ELR (cell line): ENCODE data around the gene DXO.
A peak's percentile ranks its signal among the peaks of the same experiment; 100 is the strongest.
"Not testable (repeated sequence)": the region's sequence is repeated elsewhere in the genome, so short reads cannot be mapped to it uniquely, and the experiment has no call there.

Source experiments
- DNase-seq: peaks from one replicate; pipeline ENCODE4 v3.0.0-alpha.2; 2015; ENCODE audit warnings: low read depth

DXO gene

DNA sequence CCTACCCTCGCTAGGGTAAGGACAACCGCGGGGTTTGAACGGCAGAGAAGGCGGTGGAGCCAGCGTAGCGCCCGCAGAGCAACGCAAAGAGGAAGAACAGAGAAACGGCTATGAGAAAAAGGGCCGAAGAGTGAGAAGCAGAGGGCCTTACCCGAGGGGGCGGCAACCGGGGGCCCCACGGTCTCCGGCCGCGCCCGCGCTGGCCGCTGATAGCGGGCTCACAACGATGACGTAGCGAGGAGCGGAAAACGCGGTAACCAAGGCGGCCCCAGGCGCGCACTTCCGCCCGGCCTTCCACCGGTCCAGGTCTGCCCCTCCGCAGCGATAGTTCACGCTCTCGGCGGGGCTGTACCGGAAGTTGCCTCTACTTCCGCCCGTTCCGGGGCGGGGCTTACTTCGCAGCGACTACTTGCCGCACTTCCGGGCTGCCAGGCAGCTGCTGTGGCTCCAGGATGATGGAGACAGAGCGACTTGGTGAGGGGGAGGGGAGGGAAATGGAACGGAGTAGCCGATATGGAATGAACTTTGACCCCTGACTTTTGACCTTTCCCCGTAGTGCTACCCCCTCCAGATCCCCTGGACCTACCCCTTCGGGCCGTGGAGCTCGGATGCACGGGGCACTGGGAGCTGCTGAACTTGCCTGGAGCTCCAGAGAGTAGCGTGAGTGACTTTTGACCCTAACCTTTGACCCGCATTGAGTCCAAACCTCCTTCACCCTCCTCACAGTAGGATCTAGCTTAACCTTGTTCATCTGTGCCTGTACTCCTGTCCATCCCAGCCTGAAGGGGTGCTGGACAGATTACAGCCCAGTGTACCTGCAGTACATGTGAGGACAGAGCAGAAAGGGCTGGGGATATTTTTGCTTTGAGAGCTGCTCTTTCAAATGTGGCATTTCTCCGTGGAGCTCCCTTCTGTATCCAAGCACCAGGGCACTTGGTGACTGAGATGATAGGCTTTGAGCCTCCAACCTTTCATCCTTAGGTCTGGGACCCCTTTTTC, 12.9 kb downstream of the DXO start, which contains the start of the genes NELFE and SKIC2:
NELFE (minus strand) TSS at position 231 of the 999 bp plus-strand sequence. CDS start 525 bp downstream, outside the sequence.
SKIC2 (plus strand) TSS at position 435 of the 999 bp plus-strand sequence; CDS start at position 453, 18 bp downstream.
- peak; percentile 99 for DNase-seq

DNA sequence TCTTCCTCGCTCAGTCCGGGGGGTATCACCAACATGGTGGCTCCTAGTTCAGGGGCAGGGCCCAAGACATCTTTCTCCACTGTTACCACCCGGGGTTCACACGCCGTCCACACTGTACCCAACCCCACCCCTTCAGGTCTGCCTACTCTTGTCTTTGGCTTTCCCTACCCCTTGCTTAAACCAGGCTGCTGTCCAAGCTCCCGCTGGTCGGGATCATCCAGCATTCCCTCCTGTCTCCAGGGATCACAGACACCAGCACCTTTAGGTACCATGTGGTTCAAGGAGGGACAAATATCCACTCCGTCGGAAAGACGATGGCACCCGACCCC, 13.6 kb downstream of the DXO start:
- DNase-seq: peak; percentile 30

DNA sequence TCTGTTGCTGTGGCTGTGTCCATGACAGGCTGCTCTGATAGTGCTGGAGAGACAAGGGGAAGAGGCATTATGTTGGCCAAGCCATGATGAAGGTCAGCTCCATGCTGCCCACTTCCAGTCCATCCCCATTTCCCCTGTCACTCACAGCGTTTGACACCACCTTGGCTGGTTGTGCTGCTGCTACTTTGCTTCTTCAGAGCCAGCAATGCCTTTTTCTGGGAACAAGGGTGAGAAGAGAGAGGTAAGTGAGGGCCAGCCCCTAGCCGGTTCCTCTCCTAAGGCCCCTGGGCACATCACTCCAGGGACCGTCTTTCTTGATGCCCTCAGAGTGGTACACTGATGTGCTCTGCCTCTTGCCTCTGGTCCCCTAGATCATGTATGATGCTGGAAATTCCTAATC, 15.1 kb downstream of the DXO start:
- no peak for DNase-seq

DNA sequence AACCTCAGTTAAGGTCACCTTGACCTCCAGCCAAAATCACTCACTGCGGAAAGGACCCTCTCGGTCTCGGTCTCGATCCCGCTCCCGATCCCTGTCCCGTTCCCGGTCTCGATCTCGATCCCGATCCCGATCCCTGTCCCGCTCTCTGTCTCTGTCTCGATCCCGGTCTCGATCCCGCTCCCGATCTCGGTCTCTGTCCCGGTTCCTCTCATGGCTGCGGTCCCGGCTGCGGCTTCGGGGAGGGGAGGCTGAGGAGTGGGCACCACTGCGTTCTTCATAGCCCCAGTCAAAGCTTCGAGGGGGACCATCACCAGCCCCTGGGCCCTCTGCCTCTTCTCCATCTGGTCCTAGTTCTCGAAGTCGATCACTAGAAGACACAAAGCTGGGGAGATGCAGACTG, 17.4 kb downstream of the DXO start:
- no peak for DNase-seq

DNA sequence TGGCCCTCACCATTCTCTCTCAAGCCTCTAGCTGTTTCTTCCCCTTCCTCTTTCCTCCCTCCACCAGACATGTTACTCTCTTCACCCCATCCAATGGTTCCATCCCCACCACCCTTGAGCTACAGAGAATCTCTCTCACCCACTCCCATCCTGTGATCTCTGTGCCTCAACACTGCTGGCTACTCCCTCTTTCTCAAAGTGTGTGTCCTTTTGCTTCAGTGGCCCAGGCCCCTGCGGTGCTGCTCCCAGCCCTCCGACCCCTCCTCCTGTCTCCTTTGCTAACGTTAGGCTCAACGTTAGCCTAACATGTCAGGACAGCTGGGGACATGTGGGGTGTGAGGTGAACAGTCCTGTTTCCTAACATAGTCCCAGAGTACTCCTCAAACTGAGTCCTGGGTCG, 19.0 kb downstream of the DXO start:
- no peak for DNase-seq

DNA sequence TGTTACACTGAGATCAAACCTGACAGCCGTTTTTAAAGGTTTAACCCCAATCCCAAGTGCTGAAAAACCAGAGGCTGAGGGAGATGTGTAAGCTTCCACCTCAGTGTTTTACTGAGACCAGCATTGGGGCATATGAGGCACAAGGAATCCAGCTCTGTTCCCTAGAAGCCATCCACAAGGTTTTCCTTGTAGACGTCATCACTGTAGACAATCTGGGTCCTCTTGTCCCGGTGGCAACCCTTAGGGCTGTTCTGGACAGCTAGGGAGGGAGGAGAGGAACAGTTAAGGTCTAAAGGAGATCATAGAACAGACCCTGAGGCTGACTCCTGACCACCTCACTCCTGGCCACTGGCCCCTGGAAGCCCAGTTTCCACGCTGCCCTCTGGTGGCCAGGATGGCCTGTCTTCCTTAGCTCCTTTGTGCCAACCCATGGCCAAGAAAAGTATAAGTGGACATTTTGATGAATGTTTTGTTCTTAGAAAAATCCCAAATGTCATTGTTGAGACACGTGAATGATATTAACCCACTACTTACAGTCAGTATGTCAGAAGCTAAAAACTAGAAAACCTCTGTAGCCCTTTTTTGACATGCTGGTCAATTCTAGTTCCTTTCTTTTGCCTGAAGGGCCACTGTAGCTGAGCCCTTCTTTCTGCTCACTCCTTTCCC, 19.7 kb downstream of the DXO start:
- DNase-seq: peak; percentile 78

DNA sequence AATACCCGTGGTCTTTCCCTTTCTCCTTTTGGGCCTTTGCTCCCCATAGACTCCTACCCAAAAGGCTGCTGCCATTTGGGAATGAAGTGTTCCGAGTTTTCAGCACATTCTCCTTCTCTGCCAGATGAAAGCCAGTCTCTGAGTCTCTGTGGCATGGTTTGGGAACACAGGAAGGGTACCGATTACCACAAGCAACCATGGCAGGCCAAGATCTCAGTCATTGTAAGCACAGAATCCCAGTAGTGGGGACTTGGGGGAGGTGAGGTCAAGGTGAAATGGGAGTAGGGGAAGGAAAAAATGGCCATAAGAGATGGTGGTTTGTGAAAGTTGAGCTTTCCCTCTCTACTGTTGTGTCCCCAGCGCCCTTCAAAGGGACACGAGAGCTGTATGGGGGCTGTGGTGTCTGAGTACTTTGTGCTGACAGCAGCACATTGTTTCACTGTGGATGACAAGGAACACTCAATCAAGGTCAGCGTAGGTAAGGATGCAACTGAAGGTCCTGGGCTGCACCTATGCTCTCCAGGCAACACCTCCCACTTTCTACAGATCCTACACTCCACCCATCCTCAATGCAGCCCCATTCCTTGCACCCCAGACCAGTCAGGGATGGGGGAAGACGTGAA, 21.9 kb downstream of the DXO start:
- DNase-seq: no peak

DNA sequence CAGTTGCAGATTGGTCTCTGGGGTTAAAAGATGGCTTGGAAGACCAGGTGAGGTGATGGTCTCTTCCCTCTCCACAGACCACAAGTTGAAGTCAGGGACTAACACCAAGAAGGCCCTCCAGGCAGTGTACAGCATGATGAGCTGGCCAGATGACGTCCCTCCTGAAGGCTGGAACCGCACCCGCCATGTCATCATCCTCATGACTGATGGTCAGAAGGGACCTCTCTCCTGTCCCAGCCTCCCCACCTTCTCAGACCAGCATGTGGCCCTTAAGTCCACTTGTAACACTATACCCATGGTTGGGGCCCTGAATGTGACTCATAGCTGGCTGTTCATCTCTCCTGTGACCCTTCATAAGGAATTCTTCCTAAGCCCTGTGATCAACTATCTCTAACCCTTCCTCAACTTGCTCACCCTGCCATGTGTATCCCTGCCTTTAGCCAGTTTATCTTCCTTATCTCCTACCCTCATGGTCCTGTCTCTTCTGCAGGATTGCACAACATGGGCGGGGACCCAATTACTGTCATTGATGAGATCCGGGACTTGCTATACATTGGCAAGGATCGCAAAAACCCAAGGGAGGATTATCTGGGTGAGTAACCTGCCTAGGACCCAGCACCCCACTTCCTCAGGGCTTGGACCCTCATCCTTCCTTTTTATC, 23.1 kb downstream of the DXO start:
- peak; percentile 93 for DNase-seq

DNA sequence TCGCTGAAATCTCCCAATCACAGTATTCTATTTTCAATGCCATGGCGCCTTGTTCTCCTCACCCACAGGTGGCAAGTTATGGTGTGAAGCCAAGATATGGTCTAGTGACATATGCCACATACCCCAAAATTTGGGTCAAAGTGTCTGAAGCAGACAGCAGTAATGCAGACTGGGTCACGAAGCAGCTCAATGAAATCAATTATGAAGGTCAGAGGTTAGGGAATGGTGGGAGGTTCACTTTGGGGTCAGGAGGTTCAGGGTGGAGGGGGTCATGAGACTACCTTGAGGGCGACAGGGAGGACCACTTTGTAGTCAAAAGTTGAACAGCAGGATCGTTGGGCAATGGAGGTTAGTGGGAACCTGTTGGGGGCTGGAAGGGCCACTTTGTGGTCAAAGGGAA, 23.6 kb downstream of the DXO start:
- DNase-seq: no peak

DNA sequence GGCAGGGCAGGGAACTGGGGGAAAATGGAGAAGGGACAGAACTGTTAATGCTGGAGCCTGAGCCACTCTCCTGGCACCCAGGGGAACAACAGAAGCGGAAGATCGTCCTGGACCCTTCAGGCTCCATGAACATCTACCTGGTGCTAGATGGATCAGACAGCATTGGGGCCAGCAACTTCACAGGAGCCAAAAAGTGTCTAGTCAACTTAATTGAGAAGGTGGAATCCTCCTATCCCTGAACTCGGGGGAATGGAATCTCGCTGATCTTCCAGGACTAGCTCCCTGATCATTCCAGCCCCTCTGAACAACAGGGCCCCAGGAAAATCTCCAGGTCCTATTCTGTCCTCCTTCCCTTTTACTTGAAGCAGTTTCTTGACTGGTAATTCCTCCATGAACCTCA, 24.1 kb downstream of the DXO start:
- DNase-seq: no peak

DNA sequence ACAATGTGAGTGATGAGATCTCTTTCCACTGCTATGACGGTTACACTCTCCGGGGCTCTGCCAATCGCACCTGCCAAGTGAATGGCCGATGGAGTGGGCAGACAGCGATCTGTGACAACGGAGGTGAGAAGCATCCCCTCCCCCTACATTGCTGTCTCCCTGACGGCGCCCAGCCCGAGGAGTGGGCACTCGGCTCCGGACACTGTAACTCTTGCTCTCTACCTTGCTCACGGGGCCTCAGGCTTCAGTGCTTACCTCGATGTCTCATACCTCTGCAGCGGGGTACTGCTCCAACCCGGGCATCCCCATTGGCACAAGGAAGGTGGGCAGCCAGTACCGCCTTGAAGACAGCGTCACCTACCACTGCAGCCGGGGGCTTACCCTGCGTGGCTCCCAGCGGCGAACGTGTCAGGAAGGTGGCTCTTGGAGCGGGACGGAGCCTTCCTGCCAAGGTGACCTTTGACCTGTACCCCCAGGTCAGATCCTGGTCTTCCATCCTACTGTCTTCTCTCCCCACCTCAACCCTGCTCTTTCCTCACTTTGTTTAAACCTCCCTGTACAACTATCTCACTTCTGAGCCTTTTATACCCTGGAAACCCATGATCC, 24.8 kb downstream of the DXO start:
- DNase-seq: no peak

DNA sequence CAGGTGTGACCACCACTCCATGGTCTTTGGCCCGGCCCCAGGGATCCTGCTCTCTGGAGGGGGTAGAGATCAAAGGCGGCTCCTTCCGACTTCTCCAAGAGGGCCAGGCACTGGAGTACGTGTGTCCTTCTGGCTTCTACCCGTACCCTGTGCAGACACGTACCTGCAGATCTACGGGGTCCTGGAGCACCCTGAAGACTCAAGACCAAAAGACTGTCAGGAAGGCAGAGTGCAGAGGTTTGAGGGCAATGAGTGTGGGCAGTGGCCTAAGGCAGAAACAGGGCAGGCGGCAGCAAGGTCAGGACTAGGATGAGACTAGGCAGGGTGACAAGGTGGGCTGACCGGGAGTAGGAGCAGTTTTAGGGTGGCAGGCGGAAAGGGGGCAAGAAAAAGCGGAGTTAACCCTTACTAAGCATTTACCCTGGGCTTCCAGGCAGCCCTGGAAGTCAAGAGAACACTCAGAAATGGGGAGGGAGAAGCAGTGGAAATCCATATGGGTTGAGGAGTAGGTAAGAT, 25.5 kb downstream of the DXO start:
- DNase-seq: no peak

DNA sequence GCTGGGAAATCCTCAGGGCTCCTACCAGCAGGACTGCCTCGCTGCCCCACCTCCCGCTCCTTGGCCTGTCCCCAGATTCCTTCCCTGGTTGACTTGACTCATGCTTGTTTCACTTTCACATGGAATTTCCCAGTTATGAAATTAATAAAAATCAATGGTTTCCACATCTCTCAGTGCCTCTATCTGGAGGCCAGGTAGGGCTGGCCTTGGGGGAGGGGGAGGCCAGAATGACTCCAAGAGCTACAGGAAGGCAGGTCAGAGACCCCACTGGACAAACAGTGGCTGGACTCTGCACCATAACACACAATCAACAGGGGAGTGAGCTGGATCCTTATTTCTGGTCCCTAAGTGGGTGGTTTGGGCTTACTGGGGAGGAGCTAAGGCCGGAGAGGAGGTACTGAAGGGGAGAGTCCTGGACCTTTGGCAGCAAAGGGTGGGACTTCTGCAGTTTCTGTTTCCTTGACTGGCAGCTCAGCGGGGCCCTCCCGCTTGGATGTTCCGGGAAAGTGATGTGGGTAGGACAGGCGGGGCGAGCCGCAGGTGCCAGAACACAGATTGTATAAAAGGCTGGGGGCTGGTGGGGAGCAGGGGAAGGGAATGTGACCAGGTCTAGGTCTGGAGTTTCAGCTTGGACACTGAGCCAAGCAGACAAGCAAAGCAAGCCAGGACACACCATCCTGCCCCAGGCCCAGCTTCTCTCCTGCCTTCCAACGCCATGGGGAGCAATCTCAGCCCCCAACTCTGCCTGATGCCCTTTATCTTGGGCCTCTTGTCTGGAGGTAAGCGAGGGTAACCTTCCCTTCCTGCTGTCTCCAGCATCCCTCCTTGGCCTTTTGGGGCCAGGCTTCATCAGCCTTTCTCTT, 26.2 kb downstream of the DXO start, which contains the start of gene CFB:
CFB (plus strand) TSS at position 589 of the 863 bp plus-strand sequence; CDS start at position 716, 127 bp downstream.
- DNase-seq: peak; percentile 92

DNA sequence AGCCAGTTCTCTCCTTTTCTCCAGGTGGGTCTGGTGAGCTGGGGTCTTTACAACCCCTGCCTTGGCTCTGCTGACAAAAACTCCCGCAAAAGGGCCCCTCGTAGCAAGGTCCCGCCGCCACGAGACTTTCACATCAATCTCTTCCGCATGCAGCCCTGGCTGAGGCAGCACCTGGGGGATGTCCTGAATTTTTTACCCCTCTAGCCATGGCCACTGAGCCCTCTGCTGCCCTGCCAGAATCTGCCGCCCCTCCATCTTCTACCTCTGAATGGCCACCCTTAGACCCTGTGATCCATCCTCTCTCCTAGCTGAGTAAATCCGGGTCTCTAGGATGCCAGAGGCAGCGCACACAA, 26.8 kb downstream of the DXO start:
- no peak for DNase-seq

DNA sequence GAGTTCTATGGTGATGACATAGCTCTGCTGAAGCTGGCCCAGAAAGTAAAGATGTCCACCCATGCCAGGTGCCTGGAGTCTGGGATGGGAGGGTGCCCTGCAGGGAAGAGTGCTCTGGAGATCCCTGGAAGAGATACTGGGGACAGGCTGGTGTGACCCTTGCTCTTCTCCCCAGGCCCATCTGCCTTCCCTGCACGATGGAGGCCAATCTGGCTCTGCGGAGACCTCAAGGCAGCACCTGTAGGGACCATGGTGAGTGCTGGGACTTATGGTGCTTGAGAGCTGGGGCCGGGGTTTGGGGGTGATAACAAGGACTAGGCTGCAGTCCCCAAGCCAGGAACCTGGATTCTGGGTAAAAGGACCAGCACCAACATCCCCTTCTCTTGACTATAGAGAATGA, 28.2 kb downstream of the DXO start:
- no peak for DNase-seq

DNA sequence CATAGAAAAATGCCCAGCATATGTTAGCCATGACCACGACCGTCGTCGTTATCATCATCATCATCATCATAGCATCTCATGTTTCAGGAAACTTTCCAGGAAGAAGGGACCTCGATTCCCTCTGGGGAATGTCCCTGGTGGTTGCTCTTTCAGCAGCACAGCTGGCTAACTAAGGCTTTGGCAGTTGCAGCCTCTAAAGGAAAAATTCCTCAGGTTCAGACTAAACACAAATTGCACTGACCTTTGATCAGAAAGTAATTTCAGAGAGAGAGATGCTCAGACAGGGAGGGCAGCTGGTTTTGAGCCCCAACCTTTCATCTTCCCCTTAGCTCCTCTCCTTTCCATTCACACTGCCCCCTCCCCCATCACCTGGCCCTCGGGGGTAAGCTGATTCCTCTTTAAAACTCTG, 31.7 kb downstream of the DXO start:
- DNase-seq: peak; percentile 47

DNA sequence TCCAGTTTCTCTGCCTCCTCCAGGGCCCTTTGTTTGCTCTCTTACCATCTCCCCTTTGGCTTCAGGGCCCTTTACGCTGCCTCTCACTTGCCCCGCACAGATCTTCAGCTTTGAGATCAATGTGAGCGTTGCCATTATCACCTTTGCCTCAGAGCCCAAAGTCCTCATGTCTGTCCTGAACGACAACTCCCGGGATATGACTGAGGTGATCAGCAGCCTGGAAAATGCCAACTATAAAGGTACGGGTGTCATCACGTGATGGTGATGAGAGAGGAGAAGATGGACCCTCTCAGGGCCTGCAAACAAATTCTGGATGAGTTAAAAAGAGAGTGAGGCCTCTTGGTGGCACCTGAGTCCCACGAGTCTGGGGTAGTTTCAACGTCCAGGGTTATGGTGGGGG, 36.1 kb downstream of the DXO start:
- DNase-seq: no peak

DNA sequence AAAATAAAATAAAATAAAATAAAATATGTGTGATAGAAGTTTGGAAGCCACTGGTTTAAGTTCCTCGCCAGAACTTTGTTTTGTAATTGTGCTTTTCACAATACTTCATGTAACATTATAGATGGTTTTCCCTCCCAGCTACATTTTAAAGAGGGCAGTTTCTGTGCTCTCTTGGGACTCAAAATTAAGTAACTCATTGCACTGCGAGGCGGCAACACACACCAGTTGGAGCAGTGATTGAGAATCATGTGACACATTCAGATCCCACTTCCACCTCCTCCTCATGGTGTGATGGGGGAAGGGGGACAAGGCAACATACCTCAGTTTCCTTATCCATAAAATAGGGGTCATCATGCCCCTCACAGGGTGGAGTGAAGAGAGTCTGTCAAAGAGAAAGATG, 36.9 kb downstream of the DXO start:
- DNase-seq: no peak

DNA sequence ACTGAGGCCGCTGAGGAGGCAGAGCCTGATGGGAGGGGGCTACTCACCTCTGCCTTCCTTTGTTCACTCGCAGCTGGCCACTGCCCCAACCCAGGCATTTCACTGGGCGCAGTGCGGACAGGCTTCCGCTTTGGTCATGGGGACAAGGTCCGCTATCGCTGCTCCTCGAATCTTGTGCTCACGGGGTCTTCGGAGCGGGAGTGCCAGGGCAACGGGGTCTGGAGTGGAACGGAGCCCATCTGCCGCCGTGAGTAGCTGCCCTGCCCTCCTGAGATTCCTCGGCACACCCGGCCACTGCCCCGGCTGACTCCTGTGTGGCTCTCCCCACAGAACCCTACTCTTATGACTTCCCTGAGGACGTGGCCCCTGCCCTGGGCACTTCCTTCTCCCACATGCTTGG, 38.4 kb downstream of the DXO start:
- no peak for DNase-seq

DNA sequence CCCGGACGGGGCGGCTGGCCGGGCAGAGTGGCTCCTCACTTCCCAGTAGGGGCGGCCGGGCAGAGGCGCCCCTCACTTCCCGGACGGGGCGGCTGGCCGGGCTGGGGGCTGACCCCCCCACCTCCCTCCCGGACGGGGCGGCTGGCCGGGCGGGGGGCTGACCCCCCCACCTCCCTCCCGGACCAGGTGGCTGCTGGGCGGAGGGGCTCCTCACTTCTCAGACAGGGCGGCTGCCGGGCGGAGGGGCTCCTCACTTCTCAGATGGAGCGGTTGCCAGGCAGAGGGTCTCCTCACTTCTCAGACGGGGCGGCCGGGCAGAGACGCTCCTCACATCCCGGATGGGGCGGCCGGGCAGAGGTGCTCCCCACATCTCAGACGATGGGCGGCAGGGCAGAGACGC, 39.8 kb downstream of the DXO start:
- DNase-seq: not testable (repeated sequence)

DNA sequence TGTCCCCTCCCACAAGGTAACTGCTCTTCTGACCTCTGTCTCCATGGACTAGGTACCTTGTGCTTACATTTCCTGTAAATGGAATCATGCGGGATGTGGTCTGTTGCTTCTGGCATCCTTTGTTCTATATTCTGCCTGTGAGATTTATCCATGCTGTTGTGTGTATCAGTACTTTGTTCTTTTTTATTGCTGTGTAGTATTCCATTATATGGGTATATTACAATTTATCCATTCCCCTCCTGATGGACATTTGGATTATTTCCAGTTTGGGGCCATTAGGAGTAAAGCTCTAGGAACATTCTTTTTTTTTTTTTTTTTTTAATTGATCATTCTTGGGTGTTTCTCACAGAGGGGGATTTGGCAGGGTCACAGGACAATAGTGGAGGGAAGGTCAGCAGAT, 41.0 kb downstream of the DXO start:
- DNase-seq: no peak
